Activated naive CD4-positive, alpha-beta T cell treated with anti-CD3 and anti-CD28 coated beads, Interleukin-2, amount 50 U/mL, for 16 hours (primary cell): ENCODE measurements around the gene HSD11B2.
A peak's percentile ranks its signal among the peaks of the same experiment; 100 is the strongest.
"Not testable (repeated sequence)": the region's sequence is repeated elsewhere in the genome, so short reads cannot be mapped to it uniquely, and the experiment has no call there.

Experiments
- DNase-seq: peaks from one replicate; pipeline ENCODE4 v3.0.0-alpha.2; 2020

Gene HSD11B2

DNA sequence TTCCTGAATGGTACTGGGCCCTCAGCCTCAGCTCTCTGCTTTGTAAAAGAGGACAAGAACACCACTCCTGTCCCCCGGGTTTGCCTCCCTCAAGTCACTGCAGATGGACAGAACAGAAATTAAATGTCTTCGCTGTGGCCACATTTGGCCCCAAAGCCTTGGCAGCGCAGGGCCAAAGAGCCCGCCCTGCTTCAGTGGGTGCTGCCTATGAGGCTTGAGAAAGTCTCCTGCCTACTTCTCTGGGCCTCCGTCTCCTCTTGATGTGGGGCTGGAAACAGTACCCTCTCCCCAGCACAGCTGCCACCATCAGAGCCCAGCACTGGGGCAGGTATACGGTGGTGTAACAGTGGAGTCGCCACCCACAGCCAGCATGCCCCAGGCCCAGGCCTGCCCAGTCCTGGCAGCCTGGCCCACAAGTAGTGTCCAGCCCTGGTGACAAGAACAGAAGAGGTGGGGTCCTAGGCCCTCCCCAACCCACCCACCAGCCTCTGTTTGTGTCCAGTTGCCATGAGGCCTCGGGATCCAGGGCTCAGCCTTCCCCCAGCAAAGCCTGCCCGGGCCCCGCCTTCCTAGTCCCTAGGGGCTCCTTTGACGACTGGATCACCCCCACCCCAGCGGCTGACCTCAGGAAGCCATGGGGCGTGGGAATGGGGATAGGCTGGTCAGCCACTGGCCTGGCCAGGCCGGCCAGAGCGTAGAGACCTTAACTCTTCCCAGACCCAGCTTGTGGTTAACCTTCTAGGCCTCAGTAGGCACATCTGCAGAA lies 33.7 kb upstream of the HSD11B2 start:
- no peak for DNase-seq

DNA sequence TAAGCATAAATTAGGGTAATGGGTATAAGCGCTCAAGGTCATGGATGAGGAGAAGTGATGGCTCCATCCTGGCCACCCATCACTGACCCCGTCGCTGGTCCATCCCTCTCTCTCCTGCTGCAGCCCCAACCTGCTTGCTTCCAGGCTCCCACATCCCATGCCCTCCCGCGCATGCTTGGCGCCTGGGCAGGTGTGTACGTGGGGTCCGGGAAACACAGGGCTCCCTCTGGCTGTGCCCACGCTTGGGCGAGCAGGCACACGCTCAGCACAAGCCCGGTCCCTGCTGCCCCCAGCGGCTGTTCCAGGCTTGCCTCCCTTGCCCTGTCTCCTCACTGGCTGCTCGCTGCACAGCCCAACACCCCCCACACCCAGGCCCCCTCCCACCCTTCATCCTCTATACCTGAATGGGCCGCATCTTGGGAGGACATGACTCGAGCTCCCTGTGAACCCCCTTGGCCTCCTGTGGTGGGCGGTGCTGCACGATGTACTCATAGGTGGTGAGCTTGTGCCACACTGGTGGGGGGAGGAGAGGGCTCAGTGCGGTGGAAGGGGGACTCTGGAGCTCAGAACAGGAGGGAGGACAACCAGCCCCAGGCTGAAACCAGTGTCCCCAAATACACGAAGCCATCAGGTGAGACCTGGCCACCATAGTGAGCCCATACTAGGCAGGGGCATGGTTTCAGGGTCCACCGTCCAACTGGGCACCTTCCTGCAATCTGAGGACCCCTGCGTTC lies 32.9 kb upstream of the HSD11B2 start:
- DNase-seq = no peak

DNA sequence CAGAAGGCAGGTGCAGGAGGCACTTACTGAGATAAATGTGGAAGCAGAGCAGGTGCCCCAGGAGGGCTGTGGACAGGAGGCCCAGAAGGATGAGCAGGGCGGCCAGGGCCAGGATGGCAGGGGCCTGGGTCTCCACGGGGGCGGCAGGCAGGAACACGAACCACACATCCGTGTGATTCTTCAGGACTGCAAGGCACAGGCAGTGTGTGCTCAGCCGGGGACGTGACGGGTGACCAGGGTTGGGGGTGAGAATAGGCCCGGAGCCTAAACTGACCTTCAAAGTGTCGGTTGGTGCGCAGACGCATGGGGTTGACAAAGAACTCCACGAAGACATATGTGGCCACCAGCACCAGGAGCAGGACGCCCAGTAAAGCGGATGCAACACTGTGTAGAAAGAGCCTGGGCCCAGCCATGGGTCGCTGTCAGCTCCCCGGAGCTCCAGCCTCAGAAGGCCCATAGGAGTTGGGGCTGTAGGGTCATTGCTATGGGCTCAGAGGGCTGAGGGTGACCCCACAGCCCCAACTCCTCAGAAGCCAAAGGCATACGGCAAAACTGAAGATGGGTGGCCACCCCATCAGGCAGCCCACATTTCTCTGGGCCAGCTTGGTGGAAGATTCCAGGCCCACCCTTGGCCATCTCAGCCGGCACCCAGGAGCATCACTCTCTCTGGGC lies 32.2 kb upstream of the HSD11B2 start:
- DNase-seq = no peak

DNA sequence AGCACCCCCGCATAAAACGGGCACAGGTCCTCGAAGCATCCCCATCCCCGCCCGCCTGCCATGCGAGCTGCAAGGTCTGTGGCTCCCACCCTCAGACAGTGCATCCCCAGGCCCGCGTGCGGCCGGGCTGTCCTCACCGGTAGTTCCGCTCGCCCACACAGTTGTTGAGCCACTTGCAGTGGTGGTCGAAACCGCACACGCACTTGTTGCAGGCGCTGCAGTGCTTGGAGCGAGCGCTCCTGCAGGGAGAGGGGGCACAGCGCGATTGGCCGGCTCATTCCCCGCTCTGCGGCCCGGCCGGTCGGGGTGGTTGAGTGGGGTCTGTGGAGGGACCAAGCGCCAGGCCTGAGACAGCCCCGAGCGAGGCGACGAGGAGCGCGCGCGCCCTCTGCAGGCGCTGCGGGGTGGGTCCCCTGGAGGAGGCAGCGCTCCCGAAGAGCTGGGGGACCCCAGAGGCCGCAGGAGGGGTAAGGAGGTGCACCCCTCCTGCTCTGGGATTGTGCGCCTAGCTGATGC lies 31.6 kb upstream of the HSD11B2 start:
- DNase-seq = peak; percentile 58

DNA sequence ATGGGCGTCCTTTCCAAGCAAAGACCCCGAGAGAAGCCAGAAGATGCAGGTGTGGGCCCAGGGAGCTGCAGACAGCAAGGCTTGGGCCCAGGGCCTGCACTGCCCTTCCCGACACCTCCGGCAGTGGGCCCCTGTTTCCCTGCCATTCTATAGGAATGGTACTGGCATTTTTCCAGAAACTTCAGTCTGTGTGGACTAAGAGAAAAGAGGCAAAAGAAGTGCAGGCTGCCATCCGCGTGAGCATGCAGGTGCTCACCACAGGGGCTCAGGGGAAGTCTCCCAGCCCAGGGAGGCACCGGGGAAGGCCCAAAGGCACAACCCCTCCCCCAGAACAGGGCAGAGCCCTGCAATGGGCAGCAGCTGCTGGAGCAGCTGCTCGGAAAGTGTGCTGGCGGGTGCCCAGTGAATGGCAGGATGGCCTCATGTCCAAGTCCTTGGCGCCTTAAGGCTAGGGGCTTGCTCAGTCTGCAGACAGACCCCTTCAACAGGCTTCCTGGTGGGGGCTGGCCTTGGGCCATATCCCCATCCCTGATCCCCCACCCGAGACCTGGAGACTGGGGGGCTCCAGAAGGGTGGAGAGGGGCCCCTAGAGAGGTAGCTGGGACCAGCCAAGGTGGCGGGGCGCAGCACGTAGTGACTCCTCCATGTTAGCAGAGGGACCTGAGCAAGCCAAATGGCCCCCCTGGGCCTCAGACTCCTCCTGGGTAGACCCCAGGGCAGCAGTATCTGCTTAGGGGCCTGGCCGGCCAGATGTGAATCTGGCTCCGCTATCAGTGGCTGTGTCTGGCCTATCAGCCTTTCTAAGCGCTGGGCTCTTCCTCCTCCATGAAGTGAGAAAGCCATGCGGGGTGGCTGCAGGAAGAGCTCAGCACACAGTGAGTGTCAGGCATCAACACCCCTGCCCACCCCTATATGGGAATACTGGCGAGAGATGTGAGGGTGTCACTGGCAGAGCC lies 30.9 kb upstream of the HSD11B2 start:
- no peak for DNase-seq

DNA sequence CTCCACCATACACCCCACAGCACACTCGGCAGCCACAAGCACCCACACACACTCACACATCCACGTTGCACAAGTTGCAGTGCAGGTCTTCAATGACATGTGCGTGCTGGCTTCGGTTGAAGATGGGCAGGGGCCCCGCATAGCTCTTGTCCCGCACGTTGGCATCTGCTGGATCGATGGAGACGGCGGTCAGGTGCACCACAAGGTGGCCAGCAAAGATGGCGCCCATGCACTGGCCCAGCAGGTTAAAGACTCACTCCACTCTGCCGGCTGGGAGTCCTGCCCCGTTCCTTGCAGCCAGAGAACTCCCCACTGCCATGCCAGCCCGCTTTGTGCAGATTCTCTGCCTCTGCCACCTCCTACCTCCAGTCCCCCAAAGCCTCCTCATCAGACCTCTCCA lies 30.0 kb upstream of the HSD11B2 start:
- DNase-seq = no peak

DNA sequence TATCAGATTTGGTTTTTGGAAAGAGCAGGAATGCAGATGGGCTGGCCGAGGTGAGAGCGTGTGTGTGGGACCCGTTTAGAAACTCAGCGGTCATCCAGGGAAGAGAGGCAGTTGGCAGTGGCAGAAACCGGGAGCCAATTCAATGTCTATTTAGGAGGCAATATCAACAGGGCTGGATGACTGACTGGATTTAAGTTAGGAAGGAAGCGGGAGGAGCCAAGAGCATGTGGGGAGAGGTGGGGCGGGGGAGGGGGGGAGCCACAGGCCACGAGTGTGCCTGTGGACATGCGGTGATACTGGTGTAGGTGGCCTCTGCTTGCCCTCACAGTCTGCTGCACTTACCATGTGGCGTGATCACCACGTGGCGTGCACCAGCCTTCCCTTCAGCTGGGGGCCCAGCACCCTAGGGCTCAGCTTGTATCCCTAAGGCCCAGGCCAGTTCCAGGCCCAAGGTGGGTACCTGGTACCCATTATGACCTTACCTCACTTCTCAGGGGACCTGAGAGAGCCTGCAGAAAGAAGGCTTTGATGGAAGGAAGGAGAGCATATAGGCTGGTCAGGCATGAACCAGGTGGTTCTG lies 26.9 kb upstream of the HSD11B2 start:
- no peak for DNase-seq

DNA sequence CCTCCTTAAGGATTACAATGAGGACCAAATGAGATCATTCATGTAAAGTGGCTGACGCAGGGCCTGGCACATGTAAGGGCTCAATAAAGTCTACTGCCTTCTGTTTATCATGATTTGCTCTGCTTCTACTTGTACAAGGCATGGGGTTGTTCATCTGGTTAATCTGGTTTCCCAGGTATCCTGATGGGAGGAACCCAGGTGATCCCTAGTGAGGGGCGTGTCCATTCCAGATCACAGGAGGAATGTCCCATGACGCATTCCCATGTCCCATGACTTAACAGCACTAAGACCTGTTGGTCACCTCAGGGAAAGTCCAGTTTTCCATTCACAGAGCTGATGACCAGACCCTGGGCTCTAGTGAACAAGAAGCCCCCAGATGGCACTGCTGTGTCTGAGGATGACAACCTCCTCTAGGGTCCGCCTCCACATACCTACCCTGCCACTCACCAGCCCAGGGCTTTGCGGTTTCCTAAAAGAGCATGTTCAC lies 26.1 kb upstream of the HSD11B2 start:
- no peak for DNase-seq

DNA sequence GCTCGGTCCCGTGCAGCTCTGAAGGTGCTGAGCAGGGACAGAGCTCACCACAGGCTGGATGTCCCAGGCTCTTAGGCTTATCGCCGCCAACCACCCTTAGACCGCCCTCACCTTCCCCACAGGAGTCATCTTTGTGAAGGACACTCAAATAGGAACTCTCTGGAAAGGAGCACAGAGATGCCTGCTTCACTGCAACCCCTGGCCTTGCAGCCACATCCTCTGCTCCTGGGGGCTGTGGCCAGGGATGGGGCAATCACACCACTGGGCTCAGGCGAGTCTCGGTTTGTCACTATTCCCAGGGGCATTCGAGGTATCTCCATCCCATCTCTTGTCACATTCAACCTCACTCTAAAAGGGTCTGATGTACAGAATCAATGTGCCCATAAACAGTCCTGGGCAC lies 25.6 kb upstream of the HSD11B2 start:
- no peak for DNase-seq

DNA sequence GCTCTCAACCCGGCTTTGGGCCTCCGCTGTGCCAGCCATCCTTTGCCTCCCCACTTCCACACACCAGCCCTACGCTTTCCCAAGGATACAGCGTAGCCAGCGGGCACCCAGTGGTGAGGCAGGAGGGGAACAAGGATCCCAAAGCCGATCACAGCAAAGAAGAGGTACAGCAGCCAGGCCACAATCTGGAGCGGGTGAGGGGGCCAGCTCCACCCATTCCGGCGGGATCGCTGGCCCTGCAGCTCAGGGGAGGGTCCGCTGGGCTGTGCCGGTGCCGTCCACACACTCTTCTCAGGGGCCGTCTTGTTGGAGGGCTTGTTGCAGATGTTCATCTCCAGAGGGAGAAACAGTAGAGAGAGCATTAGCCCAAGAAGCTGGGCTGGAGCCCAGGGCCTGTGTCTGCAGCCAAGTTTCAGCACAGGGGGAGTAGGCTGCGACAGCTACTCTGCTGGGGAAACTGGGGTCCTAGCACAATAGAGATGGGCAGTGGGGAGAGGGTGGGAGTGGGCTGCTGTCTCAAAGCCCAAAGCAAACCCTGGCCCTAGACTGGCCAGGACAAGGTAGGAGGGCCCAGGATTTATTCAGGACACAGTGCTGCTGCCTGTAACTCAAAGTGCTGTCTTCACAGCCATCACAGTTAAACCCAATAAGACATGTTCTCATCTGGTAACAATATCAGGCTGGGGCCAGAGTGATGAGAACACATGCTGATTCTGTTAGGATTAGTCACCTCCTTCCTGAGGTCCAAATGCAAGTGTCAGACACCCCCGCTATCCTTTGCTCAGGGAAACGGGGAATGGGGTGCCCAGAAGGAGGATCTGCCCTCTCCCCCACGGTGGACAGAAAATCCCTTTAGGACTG lies 24.6 kb upstream of the HSD11B2 start:
- DNase-seq = no peak

DNA sequence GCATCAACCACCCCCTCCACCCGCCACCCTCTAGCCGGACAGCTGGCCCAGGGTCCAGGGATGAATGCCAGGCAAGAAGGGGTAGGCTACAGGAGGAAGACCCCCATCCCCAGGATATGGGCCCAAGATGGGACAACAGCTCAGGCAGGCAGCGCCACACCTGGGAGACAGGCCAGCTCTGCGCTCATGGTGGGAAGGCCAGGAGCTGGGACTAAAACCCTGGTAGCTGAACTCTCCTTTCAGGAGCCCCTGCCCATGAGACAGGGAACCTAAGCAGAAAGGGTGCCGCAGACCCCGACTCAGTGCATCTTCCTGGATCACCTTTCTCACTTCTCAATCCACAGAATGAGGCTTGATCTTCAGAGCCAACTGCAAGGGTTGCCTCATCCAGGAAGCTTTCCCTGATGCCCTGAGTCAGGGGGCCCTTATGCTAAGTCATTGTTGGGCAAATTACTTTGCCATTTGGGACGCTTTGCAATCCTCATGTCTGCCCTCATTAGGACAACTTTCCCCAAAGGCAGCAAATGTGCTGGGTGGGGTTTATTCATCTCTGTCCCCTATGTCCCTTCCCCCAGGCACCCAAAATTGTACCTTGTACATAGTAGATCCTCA lies 23.6 kb upstream of the HSD11B2 start:
- DNase-seq = no peak

DNA sequence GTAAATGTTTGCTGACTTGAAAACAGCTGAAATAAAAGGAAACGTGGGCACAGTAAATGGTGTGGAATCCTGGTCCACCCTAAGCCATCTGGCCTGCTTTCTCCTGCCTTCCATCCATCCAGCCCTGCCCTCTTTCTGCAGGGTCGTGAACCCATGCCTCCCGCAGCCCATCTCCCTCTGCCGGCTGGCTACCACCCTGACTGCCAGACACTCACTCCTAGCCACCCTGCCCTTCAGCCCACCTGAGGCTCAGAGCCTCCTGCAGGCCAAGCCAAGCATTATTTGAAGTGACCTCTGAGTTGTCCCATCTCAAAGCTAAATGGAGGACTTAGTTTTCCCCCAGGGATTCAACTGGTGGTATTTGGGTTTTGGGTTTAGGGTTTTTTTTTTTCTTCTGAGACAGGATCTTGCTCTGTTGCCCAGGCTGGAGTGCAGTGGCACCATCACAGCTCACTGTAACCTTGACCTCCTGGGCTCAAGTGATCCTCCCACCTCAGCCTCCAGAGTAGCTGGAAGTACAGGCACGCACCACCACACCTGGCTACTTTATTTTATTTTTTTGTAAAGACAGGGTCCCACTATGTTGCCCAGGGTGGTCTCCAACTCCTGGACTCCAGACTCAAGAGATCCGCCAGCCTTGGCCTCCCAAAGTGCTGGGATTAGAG lies 23.0 kb upstream of the HSD11B2 start:
- no peak for DNase-seq

DNA sequence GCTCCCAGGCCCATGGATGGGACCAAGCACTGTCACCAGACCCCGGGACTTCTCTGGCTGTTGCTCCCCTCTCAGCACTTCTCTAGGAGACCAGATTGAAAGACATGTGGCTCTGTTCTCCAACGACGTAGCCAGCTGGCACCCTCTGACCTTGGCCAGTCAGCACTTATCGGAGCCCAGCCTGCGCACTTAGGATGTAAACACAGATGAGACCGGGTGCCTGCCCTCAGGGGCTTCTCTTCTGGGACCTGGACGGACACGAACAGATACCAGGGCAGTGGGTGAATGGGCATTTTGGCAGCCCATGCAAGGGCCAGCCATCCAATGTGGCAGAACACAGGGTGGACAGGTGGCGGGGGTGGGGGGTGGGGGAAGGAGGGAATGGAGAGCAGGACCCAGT lies 21.3 kb upstream of the HSD11B2 start:
- DNase-seq = no peak

DNA sequence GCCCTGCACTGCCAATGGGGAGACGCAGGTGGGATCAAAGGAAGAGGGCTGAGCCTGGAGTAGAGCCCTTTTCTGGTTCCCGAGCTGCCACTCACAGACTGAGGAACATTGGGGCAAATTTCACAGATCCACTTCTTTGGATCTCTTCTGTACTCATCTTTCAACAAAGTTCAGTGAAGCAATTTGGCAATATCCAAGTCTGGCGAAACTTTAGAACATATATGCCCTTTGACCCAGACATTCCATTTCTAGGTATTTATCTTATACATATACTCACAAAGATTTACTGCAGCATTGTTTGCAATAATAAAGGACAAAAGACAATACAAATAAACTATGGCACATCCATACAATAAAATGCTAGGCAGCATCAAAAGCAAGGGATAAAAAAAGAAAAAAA lies 19.6 kb upstream of the HSD11B2 start:
- no peak for DNase-seq

DNA sequence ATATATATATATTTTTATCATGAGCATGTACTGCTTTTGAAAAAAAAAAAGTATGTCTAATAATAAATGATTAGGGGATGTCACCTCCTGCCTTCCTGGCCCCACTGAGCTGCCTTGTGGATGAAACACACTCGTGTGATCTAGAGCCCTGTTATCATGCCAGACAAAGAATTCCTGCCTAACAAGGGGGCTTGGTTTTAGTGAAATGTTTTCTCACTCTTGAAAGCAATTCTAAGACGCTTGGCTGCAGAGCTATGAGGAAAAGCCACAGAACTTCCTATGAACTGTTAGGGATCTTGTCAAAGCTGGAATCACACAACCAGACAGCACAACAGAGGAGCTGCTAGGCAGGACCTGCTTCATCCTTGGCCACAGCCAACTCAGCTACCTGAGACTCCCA lies 18.6 kb upstream of the HSD11B2 start:
- no peak for DNase-seq

DNA sequence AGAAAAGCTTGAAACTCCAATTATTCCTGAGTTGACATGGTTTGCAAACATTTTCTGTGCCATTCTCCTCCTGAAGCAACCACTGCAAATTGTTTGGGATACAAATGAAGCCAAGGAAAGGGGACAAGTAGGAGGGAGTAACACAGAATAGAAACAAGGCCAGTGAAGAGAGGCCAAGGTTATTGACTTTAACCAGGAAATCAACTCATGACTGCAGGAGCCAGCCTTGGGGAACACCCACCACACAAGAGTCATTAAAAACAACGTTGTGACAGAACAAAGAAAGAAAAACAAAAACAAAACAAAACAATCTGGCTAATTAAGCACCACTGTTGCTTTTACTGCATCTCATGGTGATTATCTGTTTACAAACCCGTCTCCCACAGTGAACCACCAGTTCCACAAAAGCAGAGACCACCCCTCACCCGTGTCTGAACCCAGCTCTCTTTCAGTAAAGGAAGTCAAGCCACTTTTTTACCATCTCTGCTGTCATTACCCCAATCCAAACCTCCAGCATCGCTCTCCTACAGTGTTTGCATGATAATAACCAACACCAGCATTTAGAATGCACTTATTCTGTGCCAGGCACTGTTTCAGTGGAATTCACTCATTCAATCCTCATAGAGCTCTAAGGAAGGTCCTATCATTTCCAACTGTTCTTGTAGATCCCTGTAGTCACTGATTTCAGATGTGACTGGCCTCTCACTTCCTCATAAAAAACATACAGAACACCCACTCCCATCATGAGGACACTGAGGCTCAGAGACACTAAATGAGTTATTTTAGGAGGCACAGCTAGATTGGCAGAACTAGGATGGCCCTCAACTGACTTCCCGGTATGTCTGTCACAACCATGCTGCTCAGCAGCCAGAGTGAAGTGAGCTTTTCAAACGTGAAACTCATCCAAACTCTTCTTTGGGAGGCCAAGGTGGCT lies 16.7 kb upstream of the HSD11B2 start:
- DNase-seq = no peak

DNA sequence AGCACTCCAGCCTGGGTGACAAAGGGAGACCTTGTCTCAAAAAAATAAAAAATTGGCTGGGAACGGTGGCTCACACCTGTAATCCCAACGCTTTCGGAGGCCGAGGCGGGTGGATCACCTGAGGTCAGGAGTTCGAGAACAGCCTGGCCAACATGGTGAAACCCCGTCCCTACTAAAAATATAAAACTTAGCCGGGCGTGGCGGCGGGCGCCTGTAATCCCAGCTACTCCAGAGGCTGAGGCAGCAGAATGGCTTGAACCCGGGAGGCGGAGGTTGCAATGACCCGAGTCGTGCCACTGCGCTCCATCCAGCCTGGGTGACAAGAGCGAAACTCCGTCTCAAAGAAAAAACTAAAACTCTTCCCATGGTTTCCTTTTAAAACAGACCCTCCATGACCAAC lies 15.5 kb upstream of the HSD11B2 start:
- not testable (repeated sequence) for DNase-seq

DNA sequence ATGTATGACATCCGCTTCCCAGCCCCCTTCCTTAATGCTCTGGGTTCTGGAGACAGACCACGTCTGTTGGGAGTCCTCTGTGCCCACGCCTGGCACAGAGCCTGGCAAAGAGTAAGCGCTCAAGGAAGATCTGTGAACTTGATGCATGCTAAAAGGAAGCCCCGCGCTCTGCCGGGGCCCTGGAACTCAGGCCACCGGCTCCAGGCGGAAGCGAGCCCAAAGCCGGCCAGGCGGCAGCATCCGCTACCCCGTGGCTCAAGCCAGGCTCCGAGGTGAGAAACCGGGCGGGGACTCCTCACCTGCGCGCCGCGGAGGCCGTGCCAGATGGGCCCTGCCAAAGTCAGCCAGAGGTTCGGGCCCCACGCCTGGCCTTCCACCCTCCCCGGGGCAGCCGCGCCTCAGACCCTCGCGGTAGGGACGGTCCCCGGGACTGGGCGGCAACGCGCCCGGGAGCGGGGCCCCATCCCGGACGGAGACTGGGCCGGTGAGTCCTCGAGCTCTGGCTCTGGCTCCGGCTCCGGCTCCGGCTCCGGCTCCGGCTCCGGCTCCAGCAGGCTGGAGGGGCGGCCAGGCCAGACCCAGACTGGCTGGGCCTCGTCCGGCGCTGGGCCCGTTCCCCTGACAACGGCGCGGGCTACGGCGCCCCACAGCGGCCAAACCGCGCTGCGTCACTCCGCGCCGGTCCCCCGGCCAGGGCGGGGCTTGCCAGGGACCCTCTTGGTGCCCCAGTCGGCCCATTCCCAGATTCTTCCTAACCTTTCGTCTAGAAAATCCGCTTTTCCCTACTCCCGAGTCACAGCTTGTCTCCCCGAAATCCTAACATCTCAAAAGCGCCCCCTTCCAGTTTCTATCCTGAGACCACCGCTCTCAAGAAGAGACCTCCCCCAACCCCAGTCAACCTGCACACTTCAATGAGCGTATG lies 14.8 kb upstream of the HSD11B2 start, which contains the start of gene ZDHHC1:
ZDHHC1 (minus strand) TSS at position 606 of the 922 bp plus-strand sequence. CDS start 8,702 bp downstream, outside the sequence.
- DNase-seq = peak; percentile 58
